HEK293T (cell line): ENCODE data around the gene YWHAQ.

ENCODE experiments used
- ARNT ChIP-seq: fragments of 450-650 bp; IDR thresholded peaks from 2 replicates; pipeline ENCODE4 v1.6.1; 2017; ENCODE audit warnings: mild to moderate bottlenecking
- CTBP1 ChIP-seq: fragments of 450-650 bp; IDR thresholded peaks from 2 replicates; pipeline ENCODE4 v1.6.1; 2016; ENCODE audit warnings: borderline replicate concordance
- ELF4 ChIP-seq: fragments of 450-650 bp; IDR thresholded peaks from 2 replicates; pipeline ENCODE4 v1.6.1; 2017; ENCODE audit warnings: antibody characterized with exemption
- FOXA1 ChIP-seq: fragments of 450-650 bp; IDR thresholded peaks from 2 replicates; pipeline ENCODE4 v1.6.1; 2016; ENCODE audit warnings: mild to moderate bottlenecking
- FOXK2 ChIP-seq: fragments of 450-650 bp; IDR thresholded peaks from 2 replicates; pipeline ENCODE4 v1.6.1; 2016; ENCODE audit warnings: mild to moderate bottlenecking
- FOXM1 ChIP-seq: fragments of 450-650 bp; IDR thresholded peaks from 2 replicates; pipeline ENCODE4 v1.6.1; 2017; ENCODE audit warnings: mild to moderate bottlenecking, borderline replicate concordance
- L3MBTL2 ChIP-seq: fragments of 450-650 bp; conservative IDR thresholded peaks from 2 replicates; pipeline ENCODE4 v1.6.1; 2016; ENCODE audit warnings: mild to moderate bottlenecking
- NFRKB ChIP-seq: fragments of 450-650 bp; IDR thresholded peaks from 2 replicates; pipeline ENCODE4 v1.6.1; 2016; ENCODE audit warnings: mild to moderate bottlenecking, moderate library complexity
- SP1 ChIP-seq: fragments of 450-650 bp; IDR thresholded peaks from 2 replicates; pipeline ENCODE4 v1.6.1; 2017
- TARDBP ChIP-seq: fragments of 450-650 bp; IDR thresholded peaks from 2 replicates; pipeline ENCODE4 v1.6.1; 2016
- ZNF384 ChIP-seq: fragments of 450-650 bp; IDR thresholded peaks from 2 replicates; pipeline ENCODE4 v1.6.1; 2016
- TF ChIP-seq, protein P1 (sequence below): fragments of 450-650 bp; IDR thresholded peaks from 2 replicates; pipeline ENCODE4 v1.6.1; 2016

DNA sequence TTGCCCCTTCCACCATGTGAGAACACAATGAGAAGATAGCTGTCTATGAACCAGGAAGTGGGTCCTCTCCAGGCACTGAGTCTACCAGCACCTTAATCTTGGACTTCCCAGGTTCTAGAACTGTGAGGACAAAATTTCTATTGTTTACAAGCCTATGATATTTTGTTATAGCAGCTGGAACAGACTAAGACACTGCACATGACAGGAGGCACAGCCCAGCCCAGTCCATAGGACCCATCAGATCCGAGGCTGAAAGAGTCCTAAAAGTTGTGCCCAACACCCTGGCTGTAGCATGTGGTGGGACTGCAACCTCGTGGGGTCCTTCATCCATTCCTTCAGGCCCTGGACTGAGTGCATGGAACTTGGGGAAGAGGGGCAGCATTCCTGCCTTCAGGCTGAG lies 48.4 kb upstream of the YWHAQ start:
- TF ChIP-seq TARDBP (no peak), ZNF384 (no peak), SP1 (no peak), ELF4 (no peak), NFRKB (no peak), FOXM1 (no peak), FOXK2 (no peak), ARNT (no peak), CTBP1 (no peak), FOXA1 (no peak), L3MBTL2 (no peak)
- TF ChIP-seq, protein P1, sequence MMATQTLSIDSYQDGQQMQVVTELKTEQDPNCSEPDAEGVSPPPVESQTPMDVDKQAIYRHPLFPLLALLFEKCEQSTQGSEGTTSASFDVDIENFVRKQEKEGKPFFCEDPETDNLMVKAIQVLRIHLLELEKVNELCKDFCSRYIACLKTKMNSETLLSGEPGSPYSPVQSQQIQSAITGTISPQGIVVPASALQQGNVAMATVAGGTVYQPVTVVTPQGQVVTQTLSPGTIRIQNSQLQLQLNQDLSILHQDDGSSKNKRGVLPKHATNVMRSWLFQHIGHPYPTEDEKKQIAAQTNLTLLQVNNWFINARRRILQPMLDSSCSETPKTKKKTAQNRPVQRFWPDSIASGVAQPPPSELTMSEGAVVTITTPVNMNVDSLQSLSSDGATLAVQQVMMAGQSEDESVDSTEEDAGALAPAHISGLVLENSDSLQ, result no peak
